ENCODE measurements around the gene LYPD8. TPM values are rescaled to one million over a fixed set of nuclear protein-coding genes. Genes with fewer than 3 reads are reported as not detected.

Gene LYPD8
- total and polyA plus RNA-seq, 2 experiments from 2014 or later, result not detected

DNA sequence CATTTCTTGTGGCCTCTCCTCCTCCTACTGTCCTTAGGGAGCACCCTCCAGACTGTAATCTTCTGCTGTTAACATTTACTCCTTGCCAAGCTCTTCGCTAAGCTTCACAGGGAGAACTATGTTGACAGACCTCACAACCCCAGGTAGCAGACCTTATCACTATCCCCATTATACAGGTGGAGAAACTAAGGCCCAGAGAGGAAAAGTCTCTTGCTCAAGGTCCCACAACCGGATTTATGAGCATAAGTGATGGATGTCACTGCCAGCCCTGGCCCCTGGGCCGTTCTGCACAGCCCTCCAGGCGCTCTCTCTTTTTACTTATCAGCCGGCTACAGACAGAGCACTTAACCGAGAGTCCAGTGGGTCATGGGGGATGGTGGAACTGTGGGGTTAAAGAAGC, 18.1 kb downstream of the LYPD8 start (continued):
- TF ChIP-seq ZNF462 (CRISPR knock-in tag; IDR thresholded peaks at IDR 0.05), result no peak
- no peak for TF ChIP-seq EZH2 (IDR thresholded peaks at IDR 0.05; ENCODE audit: low read depth, unreplicated experiment)
- TF ChIP-seq, protein P1, sequence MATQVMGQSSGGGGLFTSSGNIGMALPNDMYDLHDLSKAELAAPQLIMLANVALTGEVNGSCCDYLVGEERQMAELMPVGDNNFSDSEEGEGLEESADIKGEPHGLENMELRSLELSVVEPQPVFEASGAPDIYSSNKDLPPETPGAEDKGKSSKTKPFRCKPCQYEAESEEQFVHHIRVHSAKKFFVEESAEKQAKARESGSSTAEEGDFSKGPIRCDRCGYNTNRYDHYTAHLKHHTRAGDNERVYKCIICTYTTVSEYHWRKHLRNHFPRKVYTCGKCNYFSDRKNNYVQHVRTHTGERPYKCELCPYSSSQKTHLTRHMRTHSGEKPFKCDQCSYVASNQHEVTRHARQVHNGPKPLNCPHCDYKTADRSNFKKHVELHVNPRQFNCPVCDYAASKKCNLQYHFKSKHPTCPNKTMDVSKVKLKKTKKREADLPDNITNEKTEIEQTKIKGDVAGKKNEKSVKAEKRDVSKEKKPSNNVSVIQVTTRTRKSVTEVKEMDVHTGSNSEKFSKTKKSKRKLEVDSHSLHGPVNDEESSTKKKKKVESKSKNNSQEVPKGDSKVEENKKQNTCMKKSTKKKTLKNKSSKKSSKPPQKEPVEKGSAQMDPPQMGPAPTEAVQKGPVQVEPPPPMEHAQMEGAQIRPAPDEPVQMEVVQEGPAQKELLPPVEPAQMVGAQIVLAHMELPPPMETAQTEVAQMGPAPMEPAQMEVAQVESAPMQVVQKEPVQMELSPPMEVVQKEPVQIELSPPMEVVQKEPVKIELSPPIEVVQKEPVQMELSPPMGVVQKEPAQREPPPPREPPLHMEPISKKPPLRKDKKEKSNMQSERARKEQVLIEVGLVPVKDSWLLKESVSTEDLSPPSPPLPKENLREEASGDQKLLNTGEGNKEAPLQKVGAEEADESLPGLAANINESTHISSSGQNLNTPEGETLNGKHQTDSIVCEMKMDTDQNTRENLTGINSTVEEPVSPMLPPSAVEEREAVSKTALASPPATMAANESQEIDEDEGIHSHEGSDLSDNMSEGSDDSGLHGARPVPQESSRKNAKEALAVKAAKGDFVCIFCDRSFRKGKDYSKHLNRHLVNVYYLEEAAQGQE (IDR thresholded peaks at IDR 0.05; ENCODE audit: unreplicated experiment), result no peak
- TF ChIP-seq STAT1 (IDR thresholded peaks at IDR 0.05; ENCODE audit: unreplicated experiment), result no peak
- TF ChIP-seq CREB1 (CRISPR knock-in tag; IDR thresholded peaks at IDR 0.05; ENCODE audit: low read depth), result no peak
- TF ChIP-seq JUNB (IDR thresholded peaks at IDR 0.05; ENCODE audit: unreplicated experiment), result no peak

- Histone ChIP-seq H2AFZ (no peak overlapping the region), H3K4me3 (no peak overlapping the region), H3F3A (replicated peaks; ENCODE audit: low read depth) (no peaks in the 10 kb centered on the region), H3K36me3 (ENCODE audit: insufficient read depth) (no peaks in the 10 kb centered on the region), H3K4me2 (no peak overlapping the region), H4K20me1 (replicated peaks; ENCODE audit: insufficient read depth) (no peaks in the 10 kb centered on the region), H3K79me2 (replicated peaks; ENCODE audit: insufficient read depth) (no peaks in the 10 kb centered on the region), H3K27ac (ENCODE audit: low read depth) (no peak overlapping the region), H3K9me2 (ENCODE audit: insufficient read depth) (no peaks in the 10 kb centered on the region), H3K4me1 (ENCODE audit: insufficient read depth) (no peaks in the 10 kb centered on the region), H3K27me3 (ENCODE audit: insufficient read depth) (no peaks in the 10 kb centered on the region)
- Mint-ChIP-seq H3K27me3 (ENCODE audit: insufficient read depth, low read depth, poor library complexity) (peaks cover 4% of the 10 kb centered on the region), H3K27ac (no peak overlapping the region), H3K36me3 (ENCODE audit: low read depth) (peaks cover 40% of the 10 kb centered on the region), H3K9me3 (peaks cover 99% of the 10 kb centered on the region), H3K4me3 (no peak overlapping the region), H3K4me1 (no peaks in the 10 kb centered on the region)
- no peak for DNase-seq (ENCODE audit: low spot score)
- ATAC-seq, result no peak
- no peak for TF ChIP-seq CREB1 (CRISPR knock-in tag; IDR thresholded peaks at IDR 0.05; ENCODE audit: low read depth)
- no peak for TF ChIP-seq EZH2phosphoT487 (IDR thresholded peaks at IDR 0.05; ENCODE audit: unreplicated experiment)
- TF ChIP-seq, protein P2, sequence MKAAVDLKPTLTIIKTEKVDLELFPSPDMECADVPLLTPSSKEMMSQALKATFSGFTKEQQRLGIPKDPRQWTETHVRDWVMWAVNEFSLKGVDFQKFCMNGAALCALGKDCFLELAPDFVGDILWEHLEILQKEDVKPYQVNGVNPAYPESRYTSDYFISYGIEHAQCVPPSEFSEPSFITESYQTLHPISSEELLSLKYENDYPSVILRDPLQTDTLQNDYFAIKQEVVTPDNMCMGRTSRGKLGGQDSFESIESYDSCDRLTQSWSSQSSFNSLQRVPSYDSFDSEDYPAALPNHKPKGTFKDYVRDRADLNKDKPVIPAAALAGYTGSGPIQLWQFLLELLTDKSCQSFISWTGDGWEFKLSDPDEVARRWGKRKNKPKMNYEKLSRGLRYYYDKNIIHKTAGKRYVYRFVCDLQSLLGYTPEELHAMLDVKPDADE (IDR thresholded peaks at IDR 0.05), result no peak
Measured at GRCh38 chr1:248736977-248737376, 18.6 kb downstream of the LYPD8 start.
